Measurements from ENCODE around the gene MBP. TPM values are rescaled to one million over a fixed set of nuclear protein-coding genes. Genes with fewer than 3 reads are reported as not detected.

The MBP gene
- total RNA-seq, 2 experiments from 2014 or later, result 75.4 to 79.2 TPM

DNA sequence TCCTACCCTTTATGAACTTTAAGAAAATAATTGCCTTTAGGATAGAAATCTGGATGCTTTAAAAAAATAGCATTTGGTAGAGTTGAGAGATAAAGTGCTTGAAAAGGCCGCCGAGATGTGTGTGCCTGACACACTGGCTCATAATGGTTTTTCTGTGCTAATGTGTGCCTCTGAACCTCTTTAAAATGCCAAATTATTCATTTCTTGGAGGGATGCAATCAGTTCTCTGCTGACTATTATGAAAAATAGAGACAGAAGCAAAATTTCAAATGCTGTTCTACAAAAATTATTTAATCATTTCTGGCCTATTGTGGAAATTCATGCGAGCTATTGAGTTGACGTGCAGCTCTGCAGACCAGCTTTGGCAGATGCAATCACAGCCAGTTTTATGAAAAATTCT is 18.0 kb upstream of the MBP start:
- H3K36me3 ChIP-seq (ENCODE audit: insufficient read depth, low read length), result no peaks in the 10 kb centered on the region
- no peaks in the 10 kb centered on the region for H3K36me3 Mint-ChIP-seq (ENCODE audit: low read depth)
- POLR2A ChIA-PET, result no interaction called here
- H3K27me3 ChIP-seq (ENCODE audit: control insufficient read depth in 1 of 2, insufficient read depth in 2 of 2, low read length in 2 of 2), result no peaks in the 10 kb centered on the region
- no peaks in the 10 kb centered on the region for H3K9me3 ChIP-seq (ENCODE audit: control insufficient read depth in 1 of 2, insufficient read depth in 1 of 2, low read length in 2 of 2)
- H3K4me1 Mint-ChIP-seq (ENCODE audit: low read depth), result peaks cover 20% of the 10 kb centered on the region
- DNase-seq (no peak), ATAC-seq (ENCODE audit: poor library complexity) (no peak)
- TF ChIP-seq, protein P1, sequence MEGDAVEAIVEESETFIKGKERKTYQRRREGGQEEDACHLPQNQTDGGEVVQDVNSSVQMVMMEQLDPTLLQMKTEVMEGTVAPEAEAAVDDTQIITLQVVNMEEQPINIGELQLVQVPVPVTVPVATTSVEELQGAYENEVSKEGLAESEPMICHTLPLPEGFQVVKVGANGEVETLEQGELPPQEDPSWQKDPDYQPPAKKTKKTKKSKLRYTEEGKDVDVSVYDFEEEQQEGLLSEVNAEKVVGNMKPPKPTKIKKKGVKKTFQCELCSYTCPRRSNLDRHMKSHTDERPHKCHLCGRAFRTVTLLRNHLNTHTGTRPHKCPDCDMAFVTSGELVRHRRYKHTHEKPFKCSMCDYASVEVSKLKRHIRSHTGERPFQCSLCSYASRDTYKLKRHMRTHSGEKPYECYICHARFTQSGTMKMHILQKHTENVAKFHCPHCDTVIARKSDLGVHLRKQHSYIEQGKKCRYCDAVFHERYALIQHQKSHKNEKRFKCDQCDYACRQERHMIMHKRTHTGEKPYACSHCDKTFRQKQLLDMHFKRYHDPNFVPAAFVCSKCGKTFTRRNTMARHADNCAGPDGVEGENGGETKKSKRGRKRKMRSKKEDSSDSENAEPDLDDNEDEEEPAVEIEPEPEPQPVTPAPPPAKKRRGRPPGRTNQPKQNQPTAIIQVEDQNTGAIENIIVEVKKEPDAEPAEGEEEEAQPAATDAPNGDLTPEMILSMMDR (IDR thresholded peaks at IDR 0.05), result no peak
- H3K4me1 ChIP-seq (ENCODE audit: insufficient read depth, low read length), result peaks cover 14% of the 10 kb centered on the region
- intact Hi-C loops (cut with DNase I, micrococcal nuclease), result no loop called here
- no peaks in the 10 kb centered on the region for H3K27me3 Mint-ChIP-seq
- H3K9me3 Mint-ChIP-seq, result no peaks in the 10 kb centered on the region
- no peak overlapping the region for H3K4me3 ChIP-seq (ENCODE audit: low read length)
- H3K27ac ChIP-seq (ENCODE audit: low read depth in 1 of 2, low read length in 2 of 2), result no peak overlapping the region
- CTCF ChIA-PET, result no interaction called here
- no peak overlapping the region for H3K27ac Mint-ChIP-seq
- no peak overlapping the region for H3K4me3 Mint-ChIP-seq

- Mint-ChIP-seq H3K9me3 (peaks cover 4% of the 10 kb centered on the region), H3K27ac (no peak overlapping the region)
Measured at GRCh38 chr18:77148289-77148688, 15.7 kb upstream of the MBP start.

GRCh38 chr18:77147418-77147852 is 14.9 kb upstream of the MBP start:
- Mint-ChIP-seq H3K4me3 (peak overlapping the region; percentile 3), H3K27me3 (no peaks in the 10 kb centered on the region), H3K4me1 (ENCODE audit: low read depth) (peaks cover 36% of the 10 kb centered on the region), H3K27ac (peak overlapping the region; percentile 84), H3K36me3 (ENCODE audit: low read depth) (peaks cover 2% of the 10 kb centered on the region), H3K9me3 (peaks cover 4% of the 10 kb centered on the region)
- TF ChIP-seq, protein P1 (IDR thresholded peaks at IDR 0.05), result no peak
- Histone ChIP-seq H3K4me3 (ENCODE audit: low read length) (no peak overlapping the region), H3K36me3 (ENCODE audit: insufficient read depth, low read length) (no peaks in the 10 kb centered on the region), H3K4me1 (ENCODE audit: insufficient read depth, low read length) (peaks cover 21% of the 10 kb centered on the region), H3K27ac (ENCODE audit: low read depth in 1 of 2, low read length in 2 of 2) (no peak overlapping the region), H3K9me3 (ENCODE audit: control insufficient read depth in 1 of 2, insufficient read depth in 1 of 2, low read length in 2 of 2) (peaks cover 7 to 8% of the 10 kb centered on the region in 2 experiments), H3K27me3 (ENCODE audit: control insufficient read depth in 1 of 2, insufficient read depth in 2 of 2, low read length in 2 of 2) (no peaks in the 10 kb centered on the region)
- ChIA-PET POLR2A (interaction anchor here (0.7 to 3.1 kb wide), 2 partner anchors 14 to 47 kb away, joined by 3 to 13 read pairs; partner anchors contain the start of gene MBP), CTCF (interaction anchor here (1.4 kb wide), 1 partner anchor 17 kb away, joined by 3 read pairs; no protein-coding TSS in a partner anchor)
- ATAC-seq (ENCODE audit: poor library complexity) (peak; percentile 72), DNase-seq (peak in 5 of 14 experiments; percentile 19 to 59 (median 52))
- intact Hi-C loops (cut with DNase I, micrococcal nuclease), result loop anchor here in 1 of 2 experiments (5.0 kb wide), 1 partner anchor 145 kb away; no protein-coding TSS in a partner anchor

More at GRCh38 chr18:77148289-77148688, 15.7 kb upstream of the MBP start:
- peaks cover 21% of the 10 kb centered on the region for H3K4me1 ChIP-seq (ENCODE audit: insufficient read depth, low read length)
- ChIA-PET POLR2A (no interaction called here), CTCF (interaction anchor here (1.4 kb wide), 1 partner anchor 18 kb away, joined by 3 read pairs; no protein-coding TSS in a partner anchor)
- peaks cover 4% of the 10 kb centered on the region in 2 experiments for H3K9me3 ChIP-seq (ENCODE audit: control insufficient read depth in 1 of 2, insufficient read depth in 1 of 2, low read length in 2 of 2)
- no peaks in the 10 kb centered on the region for H3K27me3 ChIP-seq (ENCODE audit: control insufficient read depth in 1 of 2, insufficient read depth in 2 of 2, low read length in 2 of 2)
- Mint-ChIP-seq H3K27me3 (no peaks in the 10 kb centered on the region), H3K36me3 (ENCODE audit: low read depth) (no peaks in the 10 kb centered on the region), H3K4me3 (no peak overlapping the region), H3K4me1 (ENCODE audit: low read depth) (peaks cover 32% of the 10 kb centered on the region)
- DNase-seq (no peak), ATAC-seq (ENCODE audit: poor library complexity) (no peak)
- TF ChIP-seq, protein P1 (IDR thresholded peaks at IDR 0.05), result no peak
- H3K27ac ChIP-seq (ENCODE audit: low read depth in 1 of 2, low read length in 2 of 2), result no peak overlapping the region
- no peaks in the 10 kb centered on the region for H3K36me3 ChIP-seq (ENCODE audit: insufficient read depth, low read length)
- intact Hi-C loops (cut with DNase I, micrococcal nuclease), result loop anchor here in 1 of 2 experiments (5.0 kb wide), 1 partner anchor 146 kb away; no protein-coding TSS in a partner anchor
- H3K4me3 ChIP-seq (ENCODE audit: low read length), result no peak overlapping the region
